Hippocampal formation (tissue), 2 donors: Measurements from ENCODE around the gene CIPC.
A peak's percentile ranks its signal among the peaks of the same experiment; 100 is the strongest.

Source experiments
- DNase-seq, 2 donors: peaks; one replicate each; lab custom pipeline; 2025; lab: John Stamatoyannopoulos, UW

Gene CIPC

GRCh38 chr14:77125281-77125801 is 27.3 kb downstream of the CIPC start:
- DNase-seq: no peak

GRCh38 chr14:77125823-77126325 is 27.8 kb downstream of the CIPC start:
- DNase-seq: no peak

- DNase-seq: no peak
These were observed 28.5 kb downstream of the CIPC start for GRCh38 chr14:77126461-77126990.

- DNase-seq: no peak
These were observed 30.4 kb downstream of the CIPC start for GRCh38 chr14:77128414-77128891.

- no peak for DNase-seq
These were observed 32.3 kb downstream of the CIPC start for GRCh38 chr14:77130386-77130785.

GRCh38 chr14:77131206-77131605 is 33.1 kb downstream of the CIPC start:
- DNase-seq: no peak

- no peak for DNase-seq
These were observed 33.9 kb downstream of the CIPC start for GRCh38 chr14:77131871-77132486.

GRCh38 chr14:77133720-77134338 is 35.8 kb downstream of the CIPC start:
- no peak for DNase-seq

GRCh38 chr14:77139022-77139421 is 41.0 kb downstream of the CIPC start:
- no peak for DNase-seq

GRCh38 chr14:77139540-77140358 is 41.7 kb downstream of the CIPC start:
- peak in 1 of 2 donors; percentile 35 for DNase-seq

GRCh38 chr14:77140359-77141213 is 42.5 kb downstream of the CIPC start:
- DNase-seq: no peak

- peak; percentile 43 to 44 for DNase-seq
These were observed 43.4 kb downstream of the CIPC start, which contains the start of gene ZDHHC22 for GRCh38 chr14:77141214-77142004. Gene ZDHHC22, minus strand, starts transcription at chr14:77141791. Its CDS starts 2,053 bp downstream, at chr14:77139738.

- no peak for DNase-seq
These were observed 44.1 kb downstream of the CIPC start for GRCh38 chr14:77142005-77142800.

- no peak for DNase-seq
These were observed 45.0 kb downstream of the CIPC start for GRCh38 chr14:77143071-77143470.

GRCh38 chr14:77144412-77145115 is 46.5 kb downstream of the CIPC start:
- DNase-seq: no peak

GRCh38 chr14:77145975-77146740 is 48.1 kb downstream of the CIPC start:
- no peak for DNase-seq

GRCh38 chr14:77148510-77149231 is 50.6 kb downstream of the CIPC start:
- no peak for DNase-seq
